H1 (cell line): ENCODE measurements around the gene DAPK1. TPM values are rescaled to one million over a fixed set of nuclear protein-coding genes. Genes with fewer than 3 reads are reported as not detected.

Experiments
- CTCF ChIA-PET: fragments of 300-600 bp; sonication (Branson Sonifier 250); formaldehyde crosslinking; loops from one replicate; lab custom pipeline; 2021; ENCODE audit not compliant: partially characterized antibody; lab: Charles Lee
- POLR2A ChIA-PET: fragments of 300-600 bp; sonication (Branson Sonifier 250); formaldehyde crosslinking; loops from one replicate; lab custom pipeline; 2021; ENCODE audit warnings: inconsistent platforms; ENCODE audit not compliant: partially characterized antibody; lab: Charles Lee
- DNase-seq, 2 experiments: peaks; one replicate each; pipeline versions ENCODE4 v3.0.0 to v3.0.0-alpha.2; 2010 to 2022; ENCODE audit warnings: low spot score in 2 of 2, low read depth in 1 of 2, mixed read lengths in 1 of 2
- FAIRE-seq: peaks from 2 replicates; lab custom pipeline; 2011; peaks lifted over from hg19 to GRCh38; lab: Jason Lieb, UNC
- H2AFZ ChIP-seq: 2 replicates; pipeline ENCODE4 v1.8.1; 2012; ENCODE audit warnings: low read length, inconsistent platforms
- H2AK5ac ChIP-seq: 2 replicates; pipeline ENCODE4 v1.6.1; 2013; ENCODE audit warnings: low read depth, low read length
- H2BK120ac ChIP-seq: replicated peaks from 2 replicates; pipeline ENCODE3; 2013; ENCODE audit warnings: low read depth, low read length, inconsistent platforms
- H2BK12ac ChIP-seq: 2 replicates; pipeline ENCODE4 v1.6.1; 2013; ENCODE audit warnings: low read depth, low read length
- H2BK15ac ChIP-seq: 2 replicates; pipeline ENCODE4 v1.6.1; 2013; ENCODE audit warnings: low read length
- H2BK20ac ChIP-seq: 2 replicates; pipeline ENCODE4 v1.6.1; 2013; ENCODE audit warnings: low read length
- H2BK5ac ChIP-seq: 2 replicates; pipeline ENCODE4 v1.6.1; 2013; ENCODE audit warnings: low read depth, low read length
- H3K14ac ChIP-seq: 2 replicates; pipeline ENCODE4 v1.6.1; 2013; ENCODE audit warnings: inconsistent platforms; ENCODE audit not compliant: insufficient read length
- H3K18ac ChIP-seq: 2 replicates; pipeline ENCODE4 v1.6.1; 2013; ENCODE audit warnings: low read length; ENCODE audit errors: extremely low read depth
- H3K23ac ChIP-seq: 2 replicates; pipeline ENCODE4 v1.6.1; 2013; ENCODE audit warnings: inconsistent platforms; ENCODE audit not compliant: insufficient read length
- H3K23me2 ChIP-seq: 2 replicates; pipeline ENCODE4 v1.6.1; 2013; ENCODE audit warnings: low read depth, low read length
- H3K27ac ChIP-seq: 2 replicates; pipeline ENCODE4 v1.6.1; 2011; ENCODE audit warnings: low read depth, low read length, inconsistent platforms
- H3K27me3 ChIP-seq, 4 experiments: replicated peaks in 1 of 4; 1 replicate in 1 of 4; 2 replicates in 3 of 4; pipeline versions ENCODE4 v1.6.1 to v1.8.1; 2011 to 2013; ENCODE audit warnings: low read length in 3 of 4, mild to moderate bottlenecking in 3 of 4, inconsistent platforms in 2 of 4, mixed read lengths in 2 of 4, moderate library complexity in 1 of 4; ENCODE audit not compliant: control insufficient read depth in 3 of 4, insufficient read depth in 3 of 4; ENCODE audit errors: extremely low read depth in 1 of 4
- H3K36me3 ChIP-seq, 4 experiments: 2 replicates each; pipeline versions ENCODE4 v1.6.1 to v1.8.1; 2011 to 2013; ENCODE audit warnings: mild to moderate bottlenecking in 4 of 4, low read length in 3 of 4, moderate library complexity in 2 of 4, control low read depth in 1 of 4, inconsistent platforms in 1 of 4; ENCODE audit not compliant: insufficient read depth in 4 of 4, control insufficient read depth in 2 of 4
- H3K4ac ChIP-seq: replicated peaks from 2 replicates; pipeline ENCODE3; 2013; ENCODE audit warnings: low read length, low read depth, mixed read lengths, inconsistent platforms; ENCODE audit not compliant: insufficient read length
- H3K4me1 ChIP-seq, 4 experiments: replicated peaks in 1 of 4; 1 replicate in 1 of 4; 2 replicates in 3 of 4; pipeline versions ENCODE4 v1.6.1 to v1.8.1; 2011 to 2013; ENCODE audit warnings: low read length in 3 of 4, inconsistent platforms in 2 of 4, mixed read lengths in 1 of 4; ENCODE audit not compliant: insufficient read depth in 4 of 4, control insufficient read depth in 3 of 4
- H3K4me2 ChIP-seq, 2 experiments: 2 replicates each; pipeline versions ENCODE4 v1.6.1 to v1.8.1; 2011 to 2013; ENCODE audit warnings: low read depth in 2 of 2, low read length in 2 of 2, control low read depth in 1 of 2, inconsistent platforms in 1 of 2, mild to moderate bottlenecking in 1 of 2; ENCODE audit not compliant: insufficient read depth in 1 of 2
- H3K4me3 ChIP-seq, 4 experiments: fragments of 200-600, 300-600 bp in 1 of 4; sonication (generic), shearing (Covaris generic), sonication (Bioruptor Twin) in 1 of 4; 2 replicates each; pipeline versions ENCODE4 v1.5.1 to v1.8.1; 2011 to 2016; ENCODE audit warnings: low read length in 4 of 4, low read depth in 3 of 4, control low read depth in 2 of 4, inconsistent platforms in 2 of 4, mild to moderate bottlenecking in 2 of 4, mixed read lengths in 1 of 4, moderate library complexity in 1 of 4; ENCODE audit not compliant: insufficient read depth in 2 of 4; ENCODE audit errors: extremely low read depth in 1 of 4
- H3K56ac ChIP-seq: replicated peaks from 2 replicates; pipeline ENCODE3; 2013; ENCODE audit warnings: low read depth, mild to moderate bottlenecking, mixed read lengths, low read length, inconsistent platforms; ENCODE audit not compliant: insufficient read length
- H3K79me1 ChIP-seq: 2 replicates; pipeline ENCODE4 v1.6.1; 2013; ENCODE audit warnings: low read depth, low read length, control low read depth
- H3K79me2 ChIP-seq, 2 experiments: 2 replicates each; pipeline versions ENCODE4 v1.6.1 to v1.8.1; 2012 to 2013; ENCODE audit warnings: low read length in 2 of 2, mild to moderate bottlenecking in 2 of 2, inconsistent platforms in 1 of 2; ENCODE audit not compliant: insufficient read depth in 2 of 2, control insufficient read depth in 1 of 2
- H3K9ac ChIP-seq, 4 experiments: replicated peaks in 1 of 4; 1 replicate in 1 of 4; 2 replicates in 3 of 4; pipeline versions ENCODE4 v1.6.1 to v1.8.1; 2011 to 2013; ENCODE audit warnings: low read depth in 3 of 4, low read length in 3 of 4, control low read depth in 2 of 4, mild to moderate bottlenecking in 2 of 4, moderate library complexity in 2 of 4, inconsistent platforms in 1 of 4; ENCODE audit errors: extremely low read depth in 1 of 4
- H3K9me3 ChIP-seq, 2 experiments: 2 replicates each; pipeline versions ENCODE4 v1.6.1 to v1.8.1; 2012 to 2013; ENCODE audit warnings: mild to moderate bottlenecking in 2 of 2, moderate library complexity in 2 of 2, control low read depth in 1 of 2, inconsistent platforms in 1 of 2, low read depth in 1 of 2, low read length in 1 of 2, mixed read lengths in 1 of 2; ENCODE audit not compliant: insufficient read depth in 2 of 2
- H4K20me1 ChIP-seq, 2 experiments: replicated peaks in 1 of 2; 2 replicates each; pipeline versions ENCODE3 to v1.8.1; 2011 to 2013; ENCODE audit warnings: inconsistent platforms in 2 of 2, low read length in 2 of 2, mild to moderate bottlenecking in 1 of 2; ENCODE audit not compliant: insufficient read depth in 2 of 2, control insufficient read depth in 1 of 2
- H4K5ac ChIP-seq: 2 replicates; pipeline ENCODE4 v1.6.1; 2013; ENCODE audit warnings: low read length, low read depth, mixed read lengths, inconsistent platforms; ENCODE audit not compliant: insufficient read length
- H4K8ac ChIP-seq: 2 replicates; pipeline ENCODE4 v1.8.0; 2013; ENCODE audit warnings: mild to moderate bottlenecking, moderate library complexity, low read length, inconsistent platforms; ENCODE audit not compliant: insufficient read depth; ENCODE audit errors: extremely low read depth
- H4K91ac ChIP-seq: replicated peaks from 2 replicates; pipeline ENCODE3; 2013; ENCODE audit warnings: low read length, mixed read lengths, inconsistent platforms; ENCODE audit not compliant: insufficient read length
- CHD2 ChIP-seq: IDR thresholded peaks from 2 replicates; pipeline ENCODE4 v1.6.1; 2012; ENCODE audit warnings: low read length, improper control_type of control experiment
- GABPA ChIP-seq: IDR thresholded peaks from 2 replicates; pipeline ENCODE4 v1.6.1; 2011; ENCODE audit warnings: mild to moderate bottlenecking, low read length, moderate library complexity, borderline replicate concordance; ENCODE audit not compliant: insufficient read depth
- KDM1A ChIP-seq: fragments of 200-600, 300-600 bp; sonication (generic); IDR thresholded peaks from 2 replicates; pipeline ENCODE4 v1.7.1; 2016; ENCODE audit warnings: mild to moderate bottlenecking, low read length, borderline replicate concordance
- POLR2A ChIP-seq, 2 experiments: IDR thresholded peaks; 1 replicate in 1 of 2; 2 replicates in 1 of 2; pipeline ENCODE4 v1.6.1; 2011; ENCODE audit warnings: low read depth in 2 of 2, low read length in 2 of 2, mild to moderate bottlenecking in 2 of 2; ENCODE audit errors: control extremely low read depth in 1 of 2
- WGBS, 2 experiments: shearing (Covaris generic) in 1 of 2; methylation state at CpG; one replicate each; pipeline versions ENCODE4 v1.1.6 to v1.1.7; 2013 to 2015; ENCODE audit warnings: low lambda C conversion rate in 2 of 2, mixed read lengths in 2 of 2, inconsistent platforms in 1 of 2, low coverage in 1 of 2, missing lambda C conversion rate in 1 of 2; ENCODE audit not compliant: insufficient replicate concordance in 2 of 2, insufficient coverage in 1 of 2, insufficient read length in 1 of 2; ENCODE audit errors: extremely low coverage in 1 of 2, missing lambda C conversion rate in 1 of 2; 5-methylcytosine and 5-hydroxymethylcytosine counted together
- polyA plus RNA-seq, 7 experiments: library from polyadenylated mRNA; depleted of rRNA in 3 of 7; stranded (reverse) in 5 of 7; unstranded in 2 of 7; fragments of >200 nt in 5 of 7; fragments of 200-250 nt in 2 of 7; gene quantifications; 1 replicate in 5 of 7; 2 replicates in 1 of 7; 4 replicates in 1 of 7; pipeline versions ENCODE4 v1.2.1 to v1.2.3, GENCODE V29; 2011 to 2013; ENCODE audit warnings: missing spikeins in 2 of 7, mixed read lengths in 2 of 7
- total RNA-seq: library from RNA; stranded (reverse); fragmentation: NEBNext Ultra II Directional; extraction: Animal tissue kit (Norgen Biotek cat#: 25700); gene quantifications from 2 replicates; pipeline ENCODE4 v1.2.1, GENCODE V29; 2021

The DAPK1 gene
- total and polyA plus RNA-seq, 2 of the 8 experiments (the other 6 are each of a cell fraction or from before 2014, with no cell fraction given), result 62.4 to 131 TPM

DNA sequence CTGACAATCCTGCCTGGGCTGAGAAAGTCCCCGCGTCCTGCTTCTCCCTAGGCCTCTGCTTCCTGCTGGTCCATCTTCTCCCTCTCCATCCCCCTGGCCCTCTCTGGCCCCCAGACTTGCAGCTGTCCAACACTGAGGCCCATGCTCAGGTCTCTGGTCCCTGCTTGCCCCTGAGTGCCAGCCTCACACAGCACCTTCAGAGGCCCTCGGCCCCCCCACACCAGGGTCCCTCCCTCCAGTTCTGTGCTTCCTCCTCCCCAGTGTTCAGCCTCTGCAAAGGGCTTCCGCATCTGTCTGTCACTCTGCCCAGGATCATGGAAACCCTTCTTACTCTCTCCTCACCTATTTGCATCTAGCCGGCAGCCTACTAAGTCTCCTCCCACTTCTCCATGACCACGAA, 165.9 kb downstream of the DAPK1 start:
- Histone ChIP-seq H3K9ac (no peak overlapping the region), H4K20me1 (peaks cover 0 to 1% of the 10 kb centered on the region in 2 experiments), H3K56ac (no peak overlapping the region), H3K4ac (no peak overlapping the region), H4K8ac (no peak overlapping the region), H3K18ac (no peak overlapping the region; the same call in 1 of the 2 replicates), H3K27ac (no peak overlapping the region; the same call in 1 of the 2 replicates), H2BK20ac (no peak overlapping the region), H2BK15ac (no peak overlapping the region), H3K4me3 (no peak overlapping the region), H3K79me1 (no peaks in the 10 kb centered on the region; the same call in 1 of the 2 replicates), H2AK5ac (no peak overlapping the region), H2BK5ac (no peak overlapping the region), H3K9me3 (no peaks in the 10 kb centered on the region; a peak in 1 of 4 replicates), H2BK12ac (0 out of 2 replicates have a peak overlapping the region, but pooled peaks have one; percentile 27), H3K23ac (no peak overlapping the region), H2AFZ (no peak overlapping the region), H3K4me2 (no peak overlapping the region), H3K23me2 (no peaks in the 10 kb centered on the region), H3K27me3 (no peaks in the 10 kb centered on the region), H3K79me2 (no peaks in the 10 kb centered on the region), H3K14ac (no peak overlapping the region), H3K4me1 (peaks cover 0 to 14% (median 2%) of the 10 kb centered on the region in 4 experiments; a peak in 4 of 7 replicates), H2BK120ac (no peak overlapping the region), H4K5ac (no peak overlapping the region), H4K91ac (no peak overlapping the region), H3K36me3 (peaks cover 2 to 53% (median 15%) of the 10 kb centered on the region in 4 experiments; a peak in 6 of 8 replicates)
- ChIA-PET CTCF (interaction anchor here (0.6 to 2.3 kb wide), 28 partner anchors 9 to 805 kb away, joined by 3 to 17 read pairs (median 4); no protein-coding TSS in a partner anchor), POLR2A (interaction anchor here (0.9 to 1.4 kb wide), 2 partner anchors 246 to 326 kb away, joined by 3 to 7 read pairs; no protein-coding TSS in a partner anchor)
- FAIRE-seq (no peak), DNase-seq (no peak)
- WGBS, 2 experiments, result 82% methylated on average over 6 of the region's 6 CpGs; no CpG with 5 or more reads in 1 of the 2 experiments
- TF ChIP-seq POLR2A (IDR thresholded peaks at IDR 0.05; ENCODE audit: control extremely low read depth in 1 of 2, low read depth in 2 of 2, low read length in 2 of 2), result no peak
- no peak for TF ChIP-seq CHD2
- TF ChIP-seq GABPA, result no peak
- TF ChIP-seq KDM1A, result no peak
